IPS-18c (cell line): Measurements from ENCODE around the gene KICS2.

Experiments
- H3K4me3 ChIP-seq: 2 replicates; pipeline ENCODE4 v1.7.0; 2013; ENCODE audit warnings: low read depth, mild to moderate bottlenecking, low read length, moderate library complexity; ENCODE audit not compliant: insufficient read depth
- H3K9me3 ChIP-seq: one replicate; pipeline ENCODE4 v1.6.1; 2013; ENCODE audit warnings: mild to moderate bottlenecking, low read length, moderate library complexity; ENCODE audit not compliant: control insufficient read depth, insufficient read depth

KICS2 gene

DNA sequence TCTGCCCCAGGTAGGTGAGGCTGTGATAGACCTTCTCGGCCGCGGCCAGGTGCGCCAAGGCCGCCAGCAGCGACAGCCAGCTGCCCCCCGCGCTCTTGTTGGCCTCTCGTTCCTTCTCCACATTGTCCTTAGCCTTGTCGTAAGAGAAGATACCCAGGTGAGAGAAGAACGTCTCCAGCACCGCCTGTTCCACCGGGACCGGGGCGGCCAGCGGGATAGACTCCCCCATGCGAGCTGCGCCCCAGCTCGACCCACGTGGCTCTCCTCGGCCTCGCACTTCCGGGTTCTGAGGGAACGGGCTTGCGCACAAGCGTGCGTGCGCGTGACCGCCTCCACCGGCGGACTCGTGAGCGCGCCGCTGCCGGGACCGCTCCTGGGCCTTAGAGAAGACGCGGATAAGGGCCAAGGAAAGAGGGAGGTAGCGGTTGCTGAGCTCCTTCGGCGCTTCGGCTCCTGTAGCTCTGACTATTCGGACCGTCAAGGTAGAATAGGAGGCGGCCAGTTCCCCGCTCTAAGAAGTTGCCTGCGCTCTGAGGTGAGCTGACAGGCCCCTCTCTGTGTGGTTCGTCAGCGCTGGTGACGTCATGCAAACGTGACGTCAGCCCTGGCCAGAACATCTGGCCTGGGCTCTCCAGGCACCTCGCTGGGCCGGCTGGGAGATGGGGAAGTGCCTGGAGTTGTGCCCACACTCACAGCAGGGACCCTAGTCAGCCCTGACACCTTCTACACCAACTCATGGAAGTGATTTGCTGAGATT lies at the start of gene KICS2:
TSS of gene KICS2 (minus strand) at position 288 of the 757 bp plus-strand sequence. CDS start at position 229, 59 bp downstream.
- H3K9me3 ChIP-seq = no peaks in the 10 kb centered on the region
- H3K4me3 ChIP-seq = peak within 1 kb of the TSS; percentile 96

DNA sequence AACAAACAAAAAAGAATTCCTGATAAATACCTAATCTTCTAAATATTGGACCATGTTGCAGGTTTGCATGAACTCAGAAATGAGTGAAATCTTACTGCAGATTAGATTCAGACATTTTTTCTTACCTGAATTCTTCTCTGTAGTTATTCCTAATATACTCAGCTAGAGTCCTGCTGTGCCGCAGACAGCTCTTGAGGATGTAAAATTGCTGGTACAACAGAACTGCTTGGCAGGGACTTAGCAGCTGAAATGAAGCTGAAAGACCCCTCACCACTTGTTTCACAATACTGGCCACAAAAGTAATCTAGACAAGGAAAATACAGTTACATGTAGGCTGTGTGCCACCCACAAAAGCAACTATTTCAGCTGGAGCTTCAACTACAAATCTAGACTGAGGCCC lies 48.3 kb upstream of the KICS2 start:
- no peaks in the 10 kb centered on the region for H3K9me3 ChIP-seq
- H3K4me3 ChIP-seq = no peak overlapping the region

DNA sequence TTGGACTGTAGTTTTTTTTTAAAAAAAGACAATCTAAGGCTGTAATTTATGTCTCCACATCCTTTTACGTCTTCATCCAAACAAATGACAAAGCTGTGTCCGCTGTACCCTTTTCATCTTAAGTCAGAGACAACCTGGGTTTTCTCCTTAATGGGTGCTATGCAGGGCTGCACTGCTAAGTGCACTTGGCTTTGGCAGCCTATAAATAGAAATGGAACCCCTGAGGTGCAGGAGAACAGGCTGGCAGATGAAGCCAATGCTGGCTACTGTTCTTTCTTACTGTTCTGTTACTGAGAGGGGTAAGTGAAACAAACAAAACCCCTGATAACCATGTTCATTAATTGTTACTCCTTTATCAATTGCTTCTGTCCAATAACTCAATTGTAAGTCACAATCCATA lies 47.1 kb upstream of the KICS2 start:
- H3K4me3 ChIP-seq = no peak overlapping the region
- H3K9me3 ChIP-seq = no peaks in the 10 kb centered on the region

DNA sequence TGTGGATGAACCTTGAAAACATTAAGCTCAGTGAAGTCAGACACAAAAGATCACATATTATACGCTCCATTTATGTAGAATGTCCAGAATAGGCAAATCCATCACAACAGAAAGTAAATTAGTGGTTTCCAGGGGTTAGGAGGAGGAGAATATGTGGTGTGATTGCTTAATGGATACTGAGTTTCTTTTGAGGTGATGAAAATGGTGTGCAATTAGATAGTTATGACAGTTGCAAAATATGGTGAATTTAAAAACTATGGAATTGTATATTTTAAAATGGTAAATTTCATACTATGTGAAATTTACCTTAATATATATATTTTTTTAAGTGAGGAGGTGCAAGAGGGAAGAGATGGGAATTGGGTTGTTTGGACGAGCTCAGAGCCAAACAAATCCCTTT lies 46.3 kb upstream of the KICS2 start:
- Histone ChIP-seq H3K4me3 (no peak overlapping the region), H3K9me3 (peaks cover 2% of the 10 kb centered on the region)

DNA sequence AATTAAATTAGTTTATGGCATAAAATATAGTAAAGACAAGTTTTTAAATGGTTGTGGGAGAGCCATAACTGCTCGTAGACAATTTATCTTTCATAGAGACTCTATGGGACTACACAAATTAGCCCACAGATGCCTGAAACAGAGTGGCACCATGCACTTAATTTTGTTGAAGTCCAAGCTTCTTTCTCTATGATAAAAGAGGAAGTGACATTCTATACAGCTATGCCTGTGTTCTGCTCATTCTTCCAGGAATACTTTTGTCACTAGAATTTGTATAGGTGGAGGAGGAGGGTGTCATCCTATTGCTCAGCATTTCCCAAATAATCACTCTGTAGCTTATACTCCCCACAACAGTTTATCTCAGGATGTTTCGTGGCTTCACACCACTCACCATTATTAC lies 43.7 kb upstream of the KICS2 start:
- H3K4me3 ChIP-seq = no peak overlapping the region
- H3K9me3 ChIP-seq = peaks cover 2% of the 10 kb centered on the region

DNA sequence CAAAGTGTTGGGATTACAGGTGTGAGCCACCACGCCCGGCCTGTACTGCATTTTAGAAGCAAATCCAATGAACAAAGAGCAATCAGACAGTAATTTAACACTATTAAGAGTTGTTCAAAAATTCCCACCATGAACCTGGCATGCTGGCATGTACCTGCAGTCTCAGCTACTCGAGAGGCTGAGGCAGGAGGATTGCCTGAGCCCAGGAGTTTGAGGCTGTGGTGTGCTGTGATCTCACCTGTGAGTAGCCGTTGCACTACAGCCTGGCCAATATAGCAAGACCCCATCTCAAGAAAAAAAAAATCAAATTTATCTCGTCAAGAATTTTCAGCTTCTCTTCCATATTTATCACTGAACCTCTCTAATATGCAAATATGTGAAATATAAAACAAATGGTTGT lies 39.7 kb upstream of the KICS2 start:
- H3K9me3 ChIP-seq = peaks cover 2% of the 10 kb centered on the region
- H3K4me3 ChIP-seq = no peak overlapping the region

DNA sequence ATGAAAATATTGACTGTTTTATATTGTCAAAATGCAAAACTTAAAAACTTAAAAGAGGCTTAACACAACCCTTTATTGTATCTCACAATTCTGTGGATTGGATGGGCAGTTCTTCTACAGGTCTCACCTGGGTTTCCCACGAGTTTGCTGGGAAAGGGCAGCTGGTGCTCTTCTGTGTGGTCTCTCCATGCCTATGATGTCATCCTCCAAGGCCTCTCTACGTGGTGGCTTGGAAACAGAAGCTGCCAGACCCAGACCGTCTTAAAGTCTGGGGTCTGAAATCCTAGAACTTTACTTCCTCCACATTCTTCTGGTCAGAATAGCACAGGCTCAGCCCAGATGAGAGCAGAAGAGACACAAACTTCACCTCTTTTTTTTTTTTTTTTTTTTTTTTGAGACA lies 36.5 kb upstream of the KICS2 start:
- Histone ChIP-seq H3K9me3 (no peaks in the 10 kb centered on the region), H3K4me3 (no peak overlapping the region)

DNA sequence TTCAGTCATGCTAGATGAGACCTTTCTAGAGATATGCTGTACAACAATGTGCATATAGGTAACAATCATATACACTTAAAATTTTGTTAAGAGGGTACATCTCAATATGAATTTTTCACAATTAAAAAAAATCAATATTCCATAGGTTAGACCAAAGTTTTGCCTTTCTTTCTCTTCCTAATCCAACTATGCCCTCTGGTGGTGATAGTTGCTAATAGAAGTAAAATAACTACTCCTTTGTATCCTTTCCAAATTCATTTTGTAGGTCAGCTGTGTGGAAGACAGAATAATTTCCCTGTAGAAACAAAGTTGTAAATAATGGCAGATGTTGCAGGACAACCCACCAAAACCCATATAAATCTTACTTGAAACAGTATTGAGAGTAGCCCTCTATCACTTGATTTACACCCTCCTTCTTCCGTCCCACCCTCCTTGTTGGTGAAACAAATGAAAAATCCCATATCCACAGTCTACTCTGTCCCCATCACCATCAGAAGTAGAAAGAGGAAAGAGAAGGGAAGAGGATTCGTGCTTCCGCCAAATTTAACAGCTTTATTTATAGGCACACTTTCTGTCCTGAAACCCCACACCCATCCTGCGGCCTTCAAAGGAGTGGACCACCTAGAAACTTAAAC lies 34.2 kb upstream of the KICS2 start:
- Histone ChIP-seq H3K9me3 (no peaks in the 10 kb centered on the region), H3K4me3 (no peak overlapping the region)

DNA sequence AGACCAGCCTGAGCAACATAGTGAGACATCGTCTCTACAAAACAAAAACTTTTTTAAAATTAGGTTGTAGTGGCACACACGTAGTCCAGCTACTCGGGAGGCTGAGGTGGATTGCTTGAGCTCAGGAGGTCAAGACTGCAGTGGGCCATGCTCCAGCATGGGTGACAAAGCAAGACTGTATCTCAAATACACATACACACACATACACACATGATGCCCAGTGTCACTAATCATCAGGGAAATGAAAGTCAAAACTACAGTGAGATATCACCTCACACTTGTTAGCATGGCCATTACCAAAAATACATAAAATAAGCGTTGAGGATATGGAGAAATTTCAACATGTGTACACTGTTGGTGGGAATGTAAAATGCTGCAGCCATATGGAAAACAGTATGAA lies 33.2 kb upstream of the KICS2 start:
- Histone ChIP-seq H3K9me3 (no peaks in the 10 kb centered on the region), H3K4me3 (no peak overlapping the region)

DNA sequence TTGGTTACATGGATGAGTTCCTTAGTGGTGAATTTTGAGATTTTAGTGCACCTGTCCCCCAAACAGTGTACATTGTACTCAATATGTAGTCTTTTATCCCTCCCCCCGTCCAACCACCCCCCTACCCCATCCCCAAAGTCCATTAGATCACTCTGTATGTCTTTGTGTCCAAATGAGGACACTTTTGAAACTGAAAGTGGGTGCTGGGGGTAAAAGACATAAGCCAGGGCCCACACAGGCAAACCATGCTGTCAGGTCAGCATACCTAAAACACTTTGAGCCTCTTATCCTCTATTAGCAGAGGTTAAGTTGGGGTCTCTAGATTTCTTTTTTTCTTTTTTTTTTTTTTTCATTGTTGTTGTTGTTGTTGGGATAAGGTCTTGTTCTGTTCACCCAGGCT lies 31.3 kb upstream of the KICS2 start:
- H3K4me3 ChIP-seq = no peak overlapping the region
- no peaks in the 10 kb centered on the region for H3K9me3 ChIP-seq

DNA sequence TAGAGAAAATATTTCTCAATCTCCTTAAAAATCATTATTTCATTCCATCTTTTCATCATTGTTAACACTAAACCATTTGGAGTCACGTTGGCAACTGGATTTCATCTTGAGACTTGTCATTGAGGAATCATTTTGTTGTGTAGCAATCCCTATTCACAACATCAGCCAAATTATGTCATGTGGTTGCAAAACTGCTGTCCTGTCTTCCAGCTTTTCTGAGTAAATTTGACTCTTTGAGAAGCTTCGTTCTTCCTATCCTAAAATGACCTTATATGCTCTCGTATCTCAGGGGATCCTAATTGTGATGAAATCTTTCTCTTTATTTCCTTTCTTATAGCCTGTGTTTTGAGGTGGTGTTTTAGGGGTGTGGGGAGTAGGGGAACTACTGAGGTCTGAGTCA lies 30.6 kb upstream of the KICS2 start:
- H3K9me3 ChIP-seq = no peaks in the 10 kb centered on the region
- no peak overlapping the region for H3K4me3 ChIP-seq

DNA sequence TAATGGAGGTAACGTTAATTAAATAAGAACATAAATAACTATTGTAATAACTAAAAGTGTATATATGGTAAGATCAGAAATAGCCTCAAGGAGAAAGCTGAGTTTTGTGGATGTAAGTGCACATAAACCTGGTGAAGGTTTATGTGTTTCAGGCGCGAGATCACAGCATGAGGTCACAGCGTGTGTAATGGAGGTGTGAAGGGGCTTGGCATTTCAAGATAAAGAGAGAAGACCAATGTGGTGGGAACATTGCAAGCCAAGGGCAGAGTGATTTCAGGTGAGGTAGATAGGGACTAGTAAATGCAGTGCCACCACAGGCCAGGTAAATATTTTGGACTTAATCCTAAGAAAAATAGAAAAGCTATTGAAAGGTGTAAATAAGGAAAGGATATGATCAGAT lies 21.7 kb upstream of the KICS2 start:
- no peaks in the 10 kb centered on the region for H3K9me3 ChIP-seq
- H3K4me3 ChIP-seq = no peak overlapping the region

DNA sequence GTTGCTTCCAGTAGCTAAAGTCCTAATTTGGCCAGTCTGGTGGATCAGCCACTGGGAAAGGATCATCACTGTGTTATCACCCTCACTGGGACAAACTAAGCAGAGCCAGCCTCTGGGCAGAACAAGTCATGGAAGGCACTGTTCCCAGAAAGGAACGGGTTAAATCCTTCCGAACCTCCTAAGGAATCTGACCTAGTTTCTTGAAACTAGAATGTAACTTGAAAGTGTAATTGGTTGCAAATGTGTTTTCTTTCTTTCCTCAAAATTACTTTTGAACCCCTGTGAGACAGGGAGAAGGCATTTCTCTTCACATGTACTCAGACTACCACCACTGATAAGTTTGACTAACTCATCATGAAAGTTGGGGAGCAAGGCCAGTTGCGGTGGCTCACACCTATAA lies 18.7 kb upstream of the KICS2 start:
- Histone ChIP-seq H3K9me3 (no peaks in the 10 kb centered on the region), H3K4me3 (no peak overlapping the region)

DNA sequence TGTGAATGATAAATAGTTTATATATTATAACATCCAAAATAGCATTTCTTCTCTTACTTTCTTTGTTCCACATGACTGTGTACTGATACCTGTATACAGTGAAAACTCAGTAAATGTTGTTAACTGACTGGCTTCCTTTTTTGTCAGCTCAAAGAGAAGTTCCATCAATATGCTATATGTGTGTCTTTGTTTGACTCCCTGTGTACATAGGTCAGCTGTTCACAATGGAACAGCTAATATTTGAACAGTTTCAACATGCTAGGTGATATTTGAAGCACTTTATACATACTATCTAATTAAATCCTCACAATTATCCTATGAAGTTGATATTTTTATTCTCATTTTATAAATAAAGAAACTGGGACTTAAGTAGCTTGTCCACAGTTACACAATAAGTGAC lies 15.3 kb upstream of the KICS2 start:
- Histone ChIP-seq H3K9me3 (no peaks in the 10 kb centered on the region), H3K4me3 (no peak overlapping the region)

DNA sequence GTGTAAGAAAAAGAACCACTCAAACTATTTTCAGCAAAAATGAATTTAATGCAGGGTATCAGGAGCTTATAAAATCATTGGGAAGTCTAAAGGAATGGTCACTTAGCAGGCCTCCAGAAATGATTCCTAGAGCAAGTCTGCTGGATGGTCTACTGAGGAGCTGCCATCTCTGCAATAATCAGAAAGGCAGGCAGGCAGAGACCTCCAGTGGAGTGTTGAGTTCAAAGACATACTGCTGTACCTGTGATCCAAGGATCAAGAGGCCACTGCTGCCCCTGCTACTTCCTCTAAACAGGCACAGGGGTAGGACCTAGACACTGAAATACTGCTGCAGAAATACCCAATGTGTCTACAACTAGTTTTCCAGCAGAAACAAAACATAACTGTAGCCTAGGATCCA lies 14.5 kb upstream of the KICS2 start:
- Histone ChIP-seq H3K4me3 (no peak overlapping the region), H3K9me3 (no peaks in the 10 kb centered on the region)

DNA sequence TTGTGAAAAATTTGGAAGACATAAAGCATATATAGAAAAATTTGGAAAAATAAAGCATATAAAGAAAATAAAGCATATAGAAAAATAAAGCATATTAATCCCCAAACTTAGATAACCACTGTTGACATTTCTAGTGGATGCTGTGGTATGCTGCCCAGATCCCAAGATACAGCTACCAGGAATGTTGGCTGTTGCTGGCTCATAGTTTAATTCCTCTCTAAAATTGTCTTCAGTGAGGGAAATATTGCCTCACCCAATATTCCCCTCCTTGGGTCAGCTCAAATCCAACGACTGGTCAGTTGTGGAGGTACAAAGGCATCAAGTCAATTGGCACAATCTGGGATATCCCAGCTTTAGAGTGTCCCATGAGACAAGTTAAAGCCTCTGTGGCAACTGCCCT lies 10.1 kb upstream of the KICS2 start:
- Histone ChIP-seq H3K4me3 (no peak overlapping the region), H3K9me3 (no peaks in the 10 kb centered on the region)

DNA sequence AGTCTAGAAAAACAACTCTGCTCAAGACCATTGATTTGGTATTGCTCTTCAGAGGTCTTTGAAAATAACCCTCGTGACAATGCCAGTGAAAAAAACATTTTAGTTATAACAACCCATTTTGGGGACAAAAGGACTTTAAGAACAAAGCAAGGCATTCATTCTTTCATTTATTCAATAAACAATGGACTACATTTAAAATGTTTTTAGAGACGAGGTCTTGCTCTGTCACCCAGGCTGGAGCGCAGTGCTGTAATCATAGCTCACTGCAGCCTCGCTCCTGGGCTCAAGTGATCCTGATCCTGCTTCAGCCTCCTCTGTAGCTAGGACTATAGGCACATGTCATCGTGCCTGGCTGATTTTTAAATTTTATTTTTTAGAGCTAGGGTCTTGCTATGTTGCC lies 7.7 kb upstream of the KICS2 start:
- no peak overlapping the region for H3K4me3 ChIP-seq
- no peaks in the 10 kb centered on the region for H3K9me3 ChIP-seq

DNA sequence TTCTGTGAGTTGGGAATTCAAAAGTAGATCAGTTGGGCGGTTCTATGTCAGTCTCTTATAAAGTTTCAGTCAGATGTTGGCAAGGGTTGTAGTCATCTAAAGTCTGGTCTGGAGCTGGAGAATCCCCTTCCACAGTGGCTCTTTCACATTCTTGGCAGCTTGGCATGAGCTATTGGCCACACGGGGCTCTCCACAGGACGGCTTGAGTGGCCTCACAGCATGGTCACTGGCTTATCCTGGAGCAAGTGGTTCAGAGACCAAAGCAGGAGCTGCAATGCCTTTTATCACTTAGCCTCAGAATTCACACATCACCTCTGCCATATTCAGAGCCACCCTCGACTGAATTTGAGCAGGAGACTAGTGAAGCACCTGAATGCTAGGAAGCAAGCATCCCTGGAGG lies 7.1 kb upstream of the KICS2 start:
- H3K9me3 ChIP-seq = no peaks in the 10 kb centered on the region

DNA sequence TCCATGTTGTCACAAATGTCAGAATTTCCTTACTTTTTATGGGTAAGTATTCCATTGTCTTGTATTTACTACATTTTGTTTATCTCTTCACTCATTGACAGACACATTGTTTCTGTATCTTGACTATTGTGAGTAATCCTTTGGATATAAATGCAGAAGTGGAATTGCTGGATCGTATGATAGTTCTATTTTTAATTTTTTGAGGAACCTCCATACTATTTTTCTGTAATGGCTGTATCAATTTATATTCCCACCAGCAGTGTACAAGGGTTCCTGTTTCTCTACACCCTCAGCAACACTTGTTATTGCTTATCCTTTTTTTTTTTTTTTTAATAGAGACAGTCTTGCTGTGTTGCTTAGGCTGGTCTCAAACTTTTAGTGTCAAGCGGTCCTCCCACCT lies 3.5 kb upstream of the KICS2 start:
- Histone ChIP-seq H3K4me3 (no peak overlapping the region), H3K9me3 (no peaks in the 10 kb centered on the region)

More for the DNA sequence above, 7.1 kb upstream of the KICS2 start:
- H3K4me3 ChIP-seq = no peak overlapping the region
